ENCODE results near the gene CAD.
"Not testable (repeated sequence)": the region's sequence is repeated elsewhere in the genome, so short reads cannot be mapped to it uniquely, and the experiment has no call there.

The CAD gene

DNA sequence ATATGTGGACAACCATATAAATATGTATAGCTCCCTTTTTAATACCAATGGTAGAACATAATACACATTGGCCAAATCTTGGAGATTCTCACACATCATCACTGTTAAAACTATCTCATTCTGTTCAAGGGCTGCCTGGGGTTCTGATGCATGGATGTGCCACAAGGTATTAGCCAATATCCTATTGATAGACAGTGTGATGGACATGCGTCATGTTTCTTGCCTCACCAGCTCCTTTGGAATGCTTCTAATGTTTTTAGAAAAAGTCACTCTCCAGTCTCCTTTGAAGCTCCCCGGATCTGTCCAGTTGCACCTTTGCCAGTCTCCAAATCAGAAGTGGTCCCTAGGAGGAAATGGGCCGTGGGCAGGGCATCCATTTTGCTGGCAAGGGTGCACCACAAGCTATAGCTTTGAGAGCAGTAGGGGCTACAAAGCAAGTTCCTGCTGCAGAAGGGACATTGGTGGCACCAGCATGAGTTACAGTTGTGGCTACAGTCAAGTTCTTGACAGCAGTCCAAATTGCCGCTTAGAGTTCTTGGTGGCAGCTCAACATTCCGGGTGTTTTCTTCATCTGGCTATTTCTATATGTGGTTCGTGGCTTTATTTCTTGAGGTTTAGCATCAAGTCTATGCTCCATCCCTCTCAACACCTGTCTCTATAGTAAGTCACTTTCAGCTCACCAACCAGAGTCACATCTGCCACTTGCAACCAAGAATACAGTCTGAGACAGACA, 30.4 kb upstream of the CAD start:
- H3K4me3 ChIP-seq (ENCODE audit: low read depth, low read length) = no peak overlapping the region
- TF ChIP-seq, protein P1, sequence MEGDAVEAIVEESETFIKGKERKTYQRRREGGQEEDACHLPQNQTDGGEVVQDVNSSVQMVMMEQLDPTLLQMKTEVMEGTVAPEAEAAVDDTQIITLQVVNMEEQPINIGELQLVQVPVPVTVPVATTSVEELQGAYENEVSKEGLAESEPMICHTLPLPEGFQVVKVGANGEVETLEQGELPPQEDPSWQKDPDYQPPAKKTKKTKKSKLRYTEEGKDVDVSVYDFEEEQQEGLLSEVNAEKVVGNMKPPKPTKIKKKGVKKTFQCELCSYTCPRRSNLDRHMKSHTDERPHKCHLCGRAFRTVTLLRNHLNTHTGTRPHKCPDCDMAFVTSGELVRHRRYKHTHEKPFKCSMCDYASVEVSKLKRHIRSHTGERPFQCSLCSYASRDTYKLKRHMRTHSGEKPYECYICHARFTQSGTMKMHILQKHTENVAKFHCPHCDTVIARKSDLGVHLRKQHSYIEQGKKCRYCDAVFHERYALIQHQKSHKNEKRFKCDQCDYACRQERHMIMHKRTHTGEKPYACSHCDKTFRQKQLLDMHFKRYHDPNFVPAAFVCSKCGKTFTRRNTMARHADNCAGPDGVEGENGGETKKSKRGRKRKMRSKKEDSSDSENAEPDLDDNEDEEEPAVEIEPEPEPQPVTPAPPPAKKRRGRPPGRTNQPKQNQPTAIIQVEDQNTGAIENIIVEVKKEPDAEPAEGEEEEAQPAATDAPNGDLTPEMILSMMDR (IDR thresholded peaks at IDR 0.05; ENCODE audit: low read depth, low read length, missing control alignments) = no peak
- no peak for DNase-seq (ENCODE audit: low read depth)

DNA sequence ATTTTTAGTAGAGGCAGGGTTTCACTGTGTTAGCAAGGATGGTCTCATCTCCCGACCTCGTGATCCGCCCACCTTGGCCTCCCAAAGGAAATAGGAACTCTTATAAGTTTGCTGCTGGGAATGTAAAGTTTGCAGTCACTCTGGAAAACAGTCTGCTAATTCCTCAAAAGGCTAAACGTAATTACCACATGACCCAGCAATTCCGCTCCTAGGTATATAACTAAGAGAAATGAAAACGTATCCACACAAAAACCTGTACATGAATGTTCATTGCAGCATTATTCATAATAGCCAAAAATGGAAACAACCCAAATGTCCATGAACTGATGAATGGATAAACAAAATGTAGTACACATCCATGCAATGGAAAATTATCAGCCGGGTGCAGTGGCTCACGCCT, 27.2 kb upstream of the CAD start:
- DNase-seq (ENCODE audit: low read depth) = no peak
- TF ChIP-seq, protein P1 (IDR thresholded peaks at IDR 0.05; ENCODE audit: low read depth, low read length, missing control alignments) = no peak

DNA sequence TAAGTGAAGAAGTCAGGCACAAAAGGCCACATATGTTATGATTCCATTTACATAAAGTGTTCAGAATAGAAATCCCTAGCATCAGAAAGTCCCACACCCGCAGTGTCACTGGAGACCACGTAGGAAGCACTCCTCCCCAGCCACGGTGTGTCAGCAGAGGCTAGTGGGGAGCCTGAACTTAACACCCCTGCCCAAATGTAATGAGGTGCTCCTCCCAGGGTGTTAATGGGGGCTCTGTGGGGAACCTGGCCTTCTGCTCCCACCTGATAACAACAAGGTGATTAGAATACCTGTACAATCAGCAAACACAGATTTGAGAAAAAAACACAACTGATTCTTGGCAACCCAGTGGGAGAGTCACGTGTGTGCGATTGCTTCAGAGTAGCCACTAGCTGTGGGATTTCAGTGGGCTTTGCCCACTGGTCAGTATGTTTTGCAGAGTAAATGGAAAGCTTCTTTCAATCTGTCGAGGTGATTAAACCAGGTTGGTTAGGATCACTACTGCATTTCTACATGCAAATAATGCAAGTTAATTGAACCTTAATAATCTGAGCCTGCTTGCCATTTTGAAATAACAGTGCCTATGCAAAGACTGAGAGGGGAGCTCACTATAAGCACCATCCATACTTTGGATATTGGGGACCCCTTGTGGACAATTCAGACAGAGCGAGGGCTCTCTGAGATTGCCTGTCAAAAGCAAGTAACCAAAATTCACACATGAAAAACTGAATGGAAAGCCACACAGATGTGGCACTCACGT, 25.9 kb upstream of the CAD start:
- no peak for DNase-seq (ENCODE audit: low read depth)
- TF ChIP-seq, protein P1 (IDR thresholded peaks at IDR 0.05; ENCODE audit: low read depth, low read length, missing control alignments) = peak; percentile 66
- H3K4me3 ChIP-seq (ENCODE audit: low read depth, low read length) = no peak overlapping the region

More for the DNA sequence above, 27.2 kb upstream of the CAD start:
- no peak overlapping the region for H3K4me3 ChIP-seq (ENCODE audit: low read depth, low read length)

DNA sequence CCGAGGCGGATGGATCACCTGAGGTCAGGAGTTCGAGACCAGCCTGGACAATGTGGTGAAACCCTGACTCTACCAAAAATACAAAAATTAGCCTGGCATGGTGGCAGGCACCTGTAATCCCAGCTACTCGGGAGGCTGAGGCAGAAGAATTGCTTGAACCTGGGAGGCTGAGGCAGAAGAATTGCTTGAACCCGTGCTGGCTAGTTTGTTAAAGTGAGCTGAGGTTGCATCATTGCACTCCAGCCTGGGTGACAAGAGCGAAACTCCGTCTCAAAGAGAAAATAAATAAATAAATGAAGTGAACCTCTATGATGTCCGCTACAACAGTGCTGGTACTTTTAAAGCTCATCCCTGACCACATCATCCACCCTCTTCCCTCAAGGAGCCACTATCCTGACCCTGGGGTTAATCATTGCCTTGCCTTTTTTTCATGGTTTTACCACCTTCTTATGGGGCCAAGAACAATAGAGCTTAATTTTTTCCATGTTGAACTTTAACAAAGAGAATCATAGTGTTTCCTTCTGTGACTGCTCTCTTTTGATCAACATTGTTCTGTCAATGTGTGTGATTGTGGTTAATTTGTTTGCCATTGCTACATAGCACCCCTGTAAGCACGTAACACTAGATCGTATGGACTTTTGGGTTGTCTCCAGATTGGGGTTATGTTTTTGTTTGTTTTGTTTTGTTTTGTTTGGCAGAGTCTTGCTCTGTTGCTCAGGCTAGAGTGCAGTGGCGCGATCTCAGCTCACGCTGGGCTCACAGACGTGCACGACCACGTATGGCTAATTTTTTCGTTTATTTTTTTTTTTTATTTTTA, 22.4 kb upstream of the CAD start:
- DNase-seq (ENCODE audit: low read depth) = no peak
- TF ChIP-seq, protein P1 (IDR thresholded peaks at IDR 0.05; ENCODE audit: low read depth, low read length, missing control alignments) = no peak
- H3K4me3 ChIP-seq (ENCODE audit: low read depth, low read length) = no peak overlapping the region

DNA sequence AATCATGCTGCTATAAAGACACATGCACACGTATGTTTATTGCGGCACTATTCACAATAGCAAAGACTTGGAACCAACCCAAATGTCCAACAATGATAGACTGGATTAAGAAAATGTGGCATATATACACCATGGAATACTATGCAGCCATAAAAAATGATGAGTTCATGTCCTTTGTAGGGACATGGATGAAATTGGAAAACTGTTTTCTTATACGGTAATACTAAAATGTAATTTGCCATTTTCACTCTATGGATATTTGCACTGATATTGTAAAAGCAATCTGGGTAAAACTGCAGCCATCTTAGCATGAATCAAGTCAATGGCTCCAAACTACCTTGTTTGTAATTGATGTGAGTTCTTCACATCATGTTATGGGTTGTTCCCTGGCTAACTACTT, 21.4 kb upstream of the CAD start:
- H3K4me3 ChIP-seq (ENCODE audit: low read depth, low read length); DNase-seq (ENCODE audit: low read depth): not testable (repeated sequence)

DNA sequence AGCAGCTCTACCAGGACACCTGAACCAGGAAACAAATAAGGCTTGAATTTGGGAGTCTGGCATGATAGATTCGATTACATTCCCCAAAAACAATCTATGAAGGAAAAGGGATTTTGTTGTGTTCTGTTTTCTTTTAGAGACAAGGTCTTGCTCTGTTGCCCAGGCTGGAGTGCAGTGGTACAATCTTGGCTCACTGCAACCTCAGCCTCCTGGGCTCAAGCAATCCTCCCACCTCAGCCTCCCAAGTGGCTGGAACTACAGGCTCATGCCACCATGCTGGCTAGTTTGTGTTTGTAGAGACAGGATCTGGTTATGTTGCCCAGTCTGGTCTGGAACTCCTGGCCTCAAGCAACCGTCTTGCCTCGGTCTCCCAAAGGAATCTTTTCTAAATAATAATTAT, 19.1 kb upstream of the CAD start:
- not testable (repeated sequence) for H3K4me3 ChIP-seq (ENCODE audit: low read depth, low read length); DNase-seq (ENCODE audit: low read depth)

DNA sequence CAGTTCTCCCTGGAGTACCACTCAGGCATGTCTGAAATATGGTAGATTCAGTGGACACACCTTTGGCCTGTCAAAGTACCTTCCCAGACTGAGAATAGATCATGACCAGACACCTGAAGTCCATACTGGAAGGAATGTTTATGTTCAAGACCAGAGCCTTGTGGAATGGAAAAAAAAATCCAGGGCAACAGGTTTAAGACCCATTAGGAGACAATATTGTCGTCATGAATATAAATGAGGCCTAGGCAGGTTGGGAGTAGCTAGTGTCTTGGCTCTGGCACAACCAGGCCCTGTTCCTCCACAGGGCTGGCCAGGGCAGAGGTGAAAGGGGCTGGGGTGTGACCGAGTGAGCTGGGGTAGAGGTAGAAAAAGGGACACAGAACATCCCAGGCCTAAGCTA, 18.5 kb upstream of the CAD start:
- no peak overlapping the region for H3K4me3 ChIP-seq (ENCODE audit: low read depth, low read length)
- no peak for DNase-seq (ENCODE audit: low read depth)
- TF ChIP-seq, protein P1 (IDR thresholded peaks at IDR 0.05; ENCODE audit: low read depth, low read length, missing control alignments) = no peak
